K562 (cell line): ENCODE results near the gene ALDH18A1. TPM values are rescaled to one million over a fixed set of nuclear protein-coding genes. Genes with fewer than 3 reads are reported as not detected.

Experiments used
- C11orf30 ChIP-seq: fragments of 450-650 bp; IDR thresholded peaks from 2 replicates; pipeline ENCODE4 v1.6.1; 2016; ENCODE audit warnings: low read depth, mild to moderate bottlenecking
- CHD4 ChIP-seq: fragments of 200-600 bp; sonication (generic); IDR thresholded peaks from 3 replicates; pipeline ENCODE4 v1.6.1; 2012; ENCODE audit warnings: low read depth, mild to moderate bottlenecking, mixed read lengths, low read length, inconsistent platforms; ENCODE audit not compliant: insufficient read depth, insufficient replicate concordance, poor library complexity, severe bottlenecking
- CTBP1 ChIP-seq: fragments of 450-650 bp; IDR thresholded peaks from 2 replicates; pipeline ENCODE4 v1.6.1; 2016; ENCODE audit warnings: borderline replicate concordance
- DACH1 ChIP-seq: fragments of 450-650 bp; IDR thresholded peaks from 2 replicates; pipeline ENCODE4 v1.6.1; 2018; ENCODE audit not compliant: partially characterized antibody
- FOSL1 ChIP-seq: fragments of 200-800 bp; sonication (Bioruptor generic); conservative IDR thresholded peaks from 2 replicates; pipeline ENCODE4 v1.6.1; 2016; ENCODE audit warnings: missing genetic modification characterization, missing compliant biosample characterization
- FOXJ3 ChIP-seq: sonication (generic); formaldehyde crosslinking; IDR thresholded peaks from 2 replicates; pipeline ENCODE4 v1.4.0; 2020; ENCODE audit warnings: mild to moderate bottlenecking, missing genetic modification reagents
- FUS ChIP-seq: fragments of 200-400 bp; formaldehyde crosslinking; optimal IDR thresholded peaks from 2 replicates; pipeline ENCODE3; 2017; ENCODE audit warnings: low read depth, low read length
- HSF4 ChIP-seq: fragments of 250-450 bp; sonication (Bioruptor Pico); IDR thresholded peaks from 2 replicates; pipeline ENCODE4 v2.1.2; 2022; ENCODE audit warnings: mild to moderate bottlenecking, moderate library complexity, borderline replicate concordance
- IRF2 ChIP-seq: sonication (generic); formaldehyde crosslinking; IDR thresholded peaks from 2 replicates; pipeline ENCODE4 v1.8.1; 2022; ENCODE audit warnings: mild to moderate bottlenecking, missing genetic modification reagents
- MEF2D ChIP-seq: conservative IDR thresholded peaks from 2 replicates; pipeline ENCODE4 v1.6.1; 2016; ENCODE audit warnings: low read depth, missing genetic modification characterization, missing compliant biosample characterization
- MEIS2 ChIP-seq: fragments of 450-650 bp; IDR thresholded peaks from 2 replicates; pipeline ENCODE4 v1.6.1; 2014; ENCODE audit warnings: mild to moderate bottlenecking; ENCODE audit not compliant: partially characterized antibody
- PYGO2 ChIP-seq: fragments of 450-650 bp; IDR thresholded peaks from 2 replicates; pipeline ENCODE4 v1.6.1; 2016; ENCODE audit warnings: mild to moderate bottlenecking, missing genetic modification characterization, moderate library complexity, missing compliant biosample characterization
- RUNX1 ChIP-seq: sonication (generic); IDR thresholded peaks from 2 replicates; pipeline ENCODE4 v1.6.1; 2016; ENCODE audit warnings: antibody characterized with exemption, low read depth
- SP2 ChIP-seq: IDR thresholded peaks from 2 replicates; pipeline ENCODE4 v1.6.1; 2011; ENCODE audit warnings: mild to moderate bottlenecking, low read depth, low read length, moderate library complexity; ENCODE audit not compliant: poor library complexity, severe bottlenecking; ENCODE audit errors: extremely low read depth
- SRSF1 ChIP-seq: fragments of 200-400 bp; formaldehyde crosslinking; IDR thresholded peaks from 2 replicates; pipeline ENCODE4 v1.6.1; 2017; ENCODE audit warnings: mild to moderate bottlenecking, low read depth, low read length, moderate library complexity
- TARDBP ChIP-seq: fragments of 450-650 bp; IDR thresholded peaks from 2 replicates; pipeline ENCODE4 v1.6.1; 2016
- TBL1XR1 ChIP-seq, 2 experiments: IDR thresholded peaks; 2 replicates each; pipeline ENCODE4 v1.6.1; 2012; ENCODE audit warnings: improper control_type of control experiment in 2 of 2, low read length in 2 of 2, mild to moderate bottlenecking in 1 of 2
- TCFL5 ChIP-seq: fragments of 250-450 bp; sonication (Bioruptor Pico); conservative IDR thresholded peaks from 2 replicates; pipeline ENCODE4 v1.6.1; 2021; ENCODE audit warnings: mild to moderate bottlenecking, moderate library complexity, matching md5 sums
- ZFP36 ChIP-seq: fragments of 150-350 bp; IDR thresholded peaks from 2 replicates; pipeline ENCODE4 v1.6.1; 2018; ENCODE audit warnings: low read length, low read depth; ENCODE audit not compliant: partially characterized antibody
- ZNF79 ChIP-seq: fragments of 250-450 bp; sonication (Bioruptor Pico); IDR thresholded peaks from 2 replicates; pipeline ENCODE4 v1.4.0; 2020; ENCODE audit warnings: low read depth, mild to moderate bottlenecking, moderate library complexity
- polyA plus RNA-seq, 8 experiments: library from polyadenylated mRNA; depleted of rRNA in 4 of 8; stranded (reverse) in 5 of 8; unstranded in 3 of 8; fragments of >200 nt; fragmentation: Nextera tagmentation in 2 of 8; fragmentation: Illumina TruSeq in 1 of 8; extraction: Ambion mirVana in 2 of 8; extraction: Trizol in 1 of 8; gene quantifications; 2 replicates each; pipeline versions ENCODE4 v1.2.1 to v1.2.3, GENCODE V29; 2011 to 2014; ENCODE audit warnings: inconsistent platforms in 1 of 8, missing spikeins in 1 of 8
- total RNA-seq, 7 experiments: library from RNA; depleted of rRNA in 6 of 7; stranded (reverse); fragments of >200 nt in 6 of 7; fragmentation: Illumina TruSeq in 2 of 7; extraction: Trizol in 2 of 7; gene quantifications; 2 replicates each; pipeline versions ENCODE4 v1.2.1 to v1.2.3, GENCODE V29; 2011 to 2021; ENCODE audit warnings: low replicate concordance in 1 of 7
- TF ChIP-seq, protein P1 (sequence below): sonication (generic); formaldehyde crosslinking; IDR thresholded peaks from 2 replicates; pipeline ENCODE4 v1.9.0; 2022; ENCODE audit warnings: mild to moderate bottlenecking, missing genetic modification reagents
- TF ChIP-seq, protein P2 (sequence below), 2 experiments: fragments of 150-350 bp in 1 of 2; IDR thresholded peaks; 2 replicates each; pipeline ENCODE4 v1.6.1; 2012 to 2016; ENCODE audit warnings: low read depth in 2 of 2, low read length in 2 of 2, mild to moderate bottlenecking in 1 of 2, moderate library complexity in 1 of 2
- TF ChIP-seq, protein P3 (sequence below): fragments of 450-650 bp; formaldehyde crosslinking; IDR thresholded peaks from 2 replicates; pipeline ENCODE4 v1.4.0; 2022; ENCODE audit warnings: mild to moderate bottlenecking, moderate library complexity
- TF ChIP-seq, protein P4 (sequence below): fragments of 250-450 bp; sonication (Bioruptor Pico); IDR thresholded peaks from 2 replicates; pipeline ENCODE4 v1.8.0; 2021; ENCODE audit warnings: moderate library complexity, mild to moderate bottlenecking, inconsistent platforms

ALDH18A1 gene
- total and polyA plus RNA-seq, 9 of the 15 experiments (the other 6 are each of a cell fraction or from before 2014, with no cell fraction given), result 12.0 to 83.3 (median 43.8) TPM

DNA sequence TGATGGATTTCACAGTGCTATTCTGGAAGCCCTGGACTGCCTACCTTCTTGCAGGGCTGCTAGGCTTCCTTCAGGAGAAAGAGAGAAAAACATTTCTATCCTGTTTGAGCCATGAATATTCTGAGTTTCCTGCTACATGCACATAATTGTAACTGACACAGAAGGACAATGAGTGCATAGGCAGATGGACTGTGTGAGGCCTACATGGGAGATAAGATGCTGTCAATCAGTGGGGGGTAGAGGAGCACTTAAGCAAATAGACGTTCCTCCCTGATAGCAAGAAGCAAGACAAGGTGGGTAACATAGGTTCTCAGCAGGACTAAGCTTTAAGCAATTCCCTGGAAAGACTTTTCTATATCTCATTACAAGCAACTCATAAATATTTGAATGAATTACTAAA lies 11.6 kb downstream of the ALDH18A1 start (continued):
- TF ChIP-seq CHD4 (no peak), TARDBP (no peak), FOXJ3 (CRISPR knock-in tag) (no peak), DACH1 (no peak), FUS (no peak), SRSF1 (no peak), SP2 (no peak), CTBP1 (peak; percentile 78), MEIS2 (peak; percentile 78), ZNF79 (CRISPR knock-in tag) (no peak), C11orf30 (no peak), ZFP36 (no peak), TCFL5 (CRISPR knock-in tag) (no peak), HSF4 (CRISPR knock-in tag) (no peak), RUNX1 (no peak), PYGO2 (tag) (no peak), FOSL1 (tag) (no peak), MEF2D (no peak), TBL1XR1 (IDR thresholded peaks at IDR 0.05; ENCODE audit: low read length in 2 of 2) (no peak), IRF2 (CRISPR knock-in tag) (no peak)
- TF ChIP-seq, protein P1, sequence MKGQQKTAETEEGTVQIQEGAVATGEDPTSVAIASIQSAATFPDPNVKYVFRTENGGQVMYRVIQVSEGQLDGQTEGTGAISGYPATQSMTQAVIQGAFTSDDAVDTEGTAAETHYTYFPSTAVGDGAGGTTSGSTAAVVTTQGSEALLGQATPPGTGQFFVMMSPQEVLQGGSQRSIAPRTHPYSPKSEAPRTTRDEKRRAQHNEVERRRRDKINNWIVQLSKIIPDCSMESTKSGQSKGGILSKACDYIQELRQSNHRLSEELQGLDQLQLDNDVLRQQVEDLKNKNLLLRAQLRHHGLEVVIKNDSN (CRISPR knock-in tag), result no peak
- TF ChIP-seq, protein P2, sequence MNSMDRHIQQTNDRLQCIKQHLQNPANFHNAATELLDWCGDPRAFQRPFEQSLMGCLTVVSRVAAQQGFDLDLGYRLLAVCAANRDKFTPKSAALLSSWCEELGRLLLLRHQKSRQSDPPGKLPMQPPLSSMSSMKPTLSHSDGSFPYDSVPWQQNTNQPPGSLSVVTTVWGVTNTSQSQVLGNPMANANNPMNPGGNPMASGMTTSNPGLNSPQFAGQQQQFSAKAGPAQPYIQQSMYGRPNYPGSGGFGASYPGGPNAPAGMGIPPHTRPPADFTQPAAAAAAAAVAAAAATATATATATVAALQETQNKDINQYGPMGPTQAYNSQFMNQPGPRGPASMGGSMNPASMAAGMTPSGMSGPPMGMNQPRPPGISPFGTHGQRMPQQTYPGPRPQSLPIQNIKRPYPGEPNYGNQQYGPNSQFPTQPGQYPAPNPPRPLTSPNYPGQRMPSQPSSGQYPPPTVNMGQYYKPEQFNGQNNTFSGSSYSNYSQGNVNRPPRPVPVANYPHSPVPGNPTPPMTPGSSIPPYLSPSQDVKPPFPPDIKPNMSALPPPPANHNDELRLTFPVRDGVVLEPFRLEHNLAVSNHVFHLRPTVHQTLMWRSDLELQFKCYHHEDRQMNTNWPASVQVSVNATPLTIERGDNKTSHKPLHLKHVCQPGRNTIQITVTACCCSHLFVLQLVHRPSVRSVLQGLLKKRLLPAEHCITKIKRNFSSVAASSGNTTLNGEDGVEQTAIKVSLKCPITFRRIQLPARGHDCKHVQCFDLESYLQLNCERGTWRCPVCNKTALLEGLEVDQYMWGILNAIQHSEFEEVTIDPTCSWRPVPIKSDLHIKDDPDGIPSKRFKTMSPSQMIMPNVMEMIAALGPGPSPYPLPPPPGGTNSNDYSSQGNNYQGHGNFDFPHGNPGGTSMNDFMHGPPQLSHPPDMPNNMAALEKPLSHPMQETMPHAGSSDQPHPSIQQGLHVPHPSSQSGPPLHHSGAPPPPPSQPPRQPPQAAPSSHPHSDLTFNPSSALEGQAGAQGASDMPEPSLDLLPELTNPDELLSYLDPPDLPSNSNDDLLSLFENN (IDR thresholded peaks at IDR 0.05; ENCODE audit: low read depth in 2 of 2, low read length in 2 of 2), result no peak
- TF ChIP-seq, protein P3, sequence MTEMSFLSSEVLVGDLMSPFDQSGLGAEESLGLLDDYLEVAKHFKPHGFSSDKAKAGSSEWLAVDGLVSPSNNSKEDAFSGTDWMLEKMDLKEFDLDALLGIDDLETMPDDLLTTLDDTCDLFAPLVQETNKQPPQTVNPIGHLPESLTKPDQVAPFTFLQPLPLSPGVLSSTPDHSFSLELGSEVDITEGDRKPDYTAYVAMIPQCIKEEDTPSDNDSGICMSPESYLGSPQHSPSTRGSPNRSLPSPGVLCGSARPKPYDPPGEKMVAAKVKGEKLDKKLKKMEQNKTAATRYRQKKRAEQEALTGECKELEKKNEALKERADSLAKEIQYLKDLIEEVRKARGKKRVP (CRISPR knock-in tag), result no peak
- TF ChIP-seq, protein P4, sequence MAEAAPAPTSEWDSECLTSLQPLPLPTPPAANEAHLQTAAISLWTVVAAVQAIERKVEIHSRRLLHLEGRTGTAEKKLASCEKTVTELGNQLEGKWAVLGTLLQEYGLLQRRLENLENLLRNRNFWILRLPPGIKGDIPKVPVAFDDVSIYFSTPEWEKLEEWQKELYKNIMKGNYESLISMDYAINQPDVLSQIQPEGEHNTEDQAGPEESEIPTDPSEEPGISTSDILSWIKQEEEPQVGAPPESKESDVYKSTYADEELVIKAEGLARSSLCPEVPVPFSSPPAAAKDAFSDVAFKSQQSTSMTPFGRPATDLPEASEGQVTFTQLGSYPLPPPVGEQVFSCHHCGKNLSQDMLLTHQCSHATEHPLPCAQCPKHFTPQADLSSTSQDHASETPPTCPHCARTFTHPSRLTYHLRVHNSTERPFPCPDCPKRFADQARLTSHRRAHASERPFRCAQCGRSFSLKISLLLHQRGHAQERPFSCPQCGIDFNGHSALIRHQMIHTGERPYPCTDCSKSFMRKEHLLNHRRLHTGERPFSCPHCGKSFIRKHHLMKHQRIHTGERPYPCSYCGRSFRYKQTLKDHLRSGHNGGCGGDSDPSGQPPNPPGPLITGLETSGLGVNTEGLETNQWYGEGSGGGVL (CRISPR knock-in tag), result no peak
